Left colon (tissue), 2 donors: ENCODE results near the gene UBE2O. TPM values are rescaled to one million over a fixed set of nuclear protein-coding genes. Genes with fewer than 3 reads are reported as not detected.

Experiments
- ATAC-seq: fragments of 200-7000 bp; cut with Tn5 transposase; one replicate; pipeline ENCODE4 v1.9.1; 2020; ENCODE audit warnings: mild to moderate bottlenecking, moderate library complexity
- DNase-seq, 2 donors: peaks; one replicate each; pipeline ENCODE4 v3.0.0-alpha.2; 2020
- intact Hi-C, 2 donors: fragments of 100-400 bp; cut with DNase I in 1 of 2; cut with micrococcal nuclease in 1 of 2; formaldehyde crosslinking; loops; one replicate each; pipeline versions ENCODE4 v1.11.2 to v1.14.0; 2022; cut with DNase I, micrococcal nuclease
- total RNA-seq, 2 donors: library from RNA; stranded (reverse); fragmentation: NEBNext Ultra II Directional; extraction: Animal tissue kit (Norgen Biotek cat#: 25700); gene quantifications; one replicate each; pipeline ENCODE4 v1.2.1, GENCODE V29; 2021
- donor health status: DM: no; HTN: no; CAD: no.
- donor health status: DM: yes; HTN: yes; CAD: no.

The UBE2O gene
- total RNA-seq, 2 donors from 2014 or later = 15.9 to 18.2 TPM

- intact Hi-C loops = no loop called here
- ATAC-seq (peak; percentile 82), DNase-seq (peak in 1 of 2 donors; percentile 59)
These were observed 25.3 kb downstream of the UBE2O start for GRCh38 chr17:76427501-76428231.

- DNase-seq = no peak
- peak; percentile 80 for ATAC-seq
- intact Hi-C loops = no loop called here
These were observed 26.1 kb downstream of the UBE2O start for GRCh38 chr17:76426853-76427252.

- DNase-seq (no peak), ATAC-seq (no peak)
- intact Hi-C loops = no loop called here
These were observed 30.1 kb downstream of the UBE2O start for GRCh38 chr17:76422860-76423259.

- DNase-seq (no peak), ATAC-seq (no peak)
- intact Hi-C loops = no loop called here
These were observed 30.5 kb downstream of the UBE2O start for GRCh38 chr17:76422406-76422805.

- ATAC-seq (peak; percentile 45), DNase-seq (no peak)
- intact Hi-C loops = no loop called here
These were observed 31.9 kb downstream of the UBE2O start for GRCh38 chr17:76421044-76421407.

- intact Hi-C loops = no loop called here
- no peak for DNase-seq
- ATAC-seq = no peak
These were observed 32.5 kb downstream of the UBE2O start for GRCh38 chr17:76420356-76421043.

- intact Hi-C loops = no loop called here
- ATAC-seq (no peak), DNase-seq (no peak)
These were observed 33.2 kb downstream of the UBE2O start for GRCh38 chr17:76419576-76420260.

GRCh38 chr17:76417499-76418143 lies 35.3 kb downstream of the UBE2O start:
- DNase-seq = no peak
- intact Hi-C loops = no loop called here
- ATAC-seq = peak; percentile 78

- ATAC-seq (no peak), DNase-seq (no peak)
These were observed 36.1 kb downstream of the UBE2O start for GRCh38 chr17:76416899-76417298.

GRCh38 chr17:76416457-76416856 lies 36.5 kb downstream of the UBE2O start:
- ATAC-seq (no peak), DNase-seq (no peak)
- intact Hi-C loops = no loop called here

More at GRCh38 chr17:76416899-76417298, 36.1 kb downstream of the UBE2O start:
- intact Hi-C loops = no loop called here

GRCh38 chr17:76415786-76416185 lies 37.2 kb downstream of the UBE2O start:
- intact Hi-C loops = no loop called here
- DNase-seq = no peak
- ATAC-seq = no peak

GRCh38 chr17:76414334-76415295 lies 38.3 kb downstream of the UBE2O start:
- intact Hi-C loops = no loop called here
- ATAC-seq = peak; percentile 48

GRCh38 chr17:76411247-76411646 lies 41.7 kb downstream of the UBE2O start:
- ATAC-seq (no peak), DNase-seq (no peak)
- intact Hi-C loops = no loop called here

More at GRCh38 chr17:76414334-76415295, 38.3 kb downstream of the UBE2O start:
- peak in 1 of 2 donors; percentile 42 for DNase-seq

GRCh38 chr17:76410328-76410965 lies 42.5 kb downstream of the UBE2O start:
- ATAC-seq (no peak), DNase-seq (no peak)
- intact Hi-C loops = no loop called here

GRCh38 chr17:76408037-76408849 lies 44.7 kb downstream of the UBE2O start:
- ATAC-seq (peak; percentile 87), DNase-seq (peak; percentile 51 to 82)
- intact Hi-C loops = no loop called here

- DNase-seq = no peak
- no peak for ATAC-seq
- intact Hi-C loops = no loop called here
These were observed 45.4 kb downstream of the UBE2O start for GRCh38 chr17:76407509-76407908.
